ENCODE results near the gene C14orf93. TPM values are rescaled to one million over a fixed set of nuclear protein-coding genes. Genes with fewer than 3 reads are reported as not detected.

Gene C14orf93
- total RNA-seq, 1 experiment from 2014 or later = 9.9 TPM

- DNase-seq (ENCODE audit: low spot score) = peak; percentile 38
- ChIA-PET POLR2A (ENCODE audit: low non-redundant PET) (no interaction called here), CTCF (interaction anchor here (3.0 kb wide), 1 partner anchor 14 kb away, joined by 17 read pairs; no protein-coding TSS in a partner anchor)
- Histone ChIP-seq H3K36me3 (ENCODE audit: insufficient read depth, low read length, poor library complexity, severe bottlenecking) (no peaks in the 10 kb centered on the region), H3K27ac (ENCODE audit: low read depth, low read length, poor library complexity, severe bottlenecking) (peak overlapping the region; percentile 68), H3K4me3 (ENCODE audit: low read depth, low read length, poor library complexity, severe bottlenecking) (no peak overlapping the region), H3K9me3 (ENCODE audit: low read depth, low read length, poor library complexity, severe bottlenecking) (no peaks in the 10 kb centered on the region), H3K4me1 (ENCODE audit: insufficient read depth, low read length, poor library complexity, severe bottlenecking) (peaks cover 30% of the 10 kb centered on the region), H3K27me3 (replicated peaks; ENCODE audit: insufficient read depth, low read depth, low read length, poor library complexity) (no peaks in the 10 kb centered on the region)
- intact Hi-C loops (cut with micrococcal nuclease; ENCODE audit: unreplicated experiment) = no loop called here
- TF ChIP-seq EZH2 (IDR thresholded peaks at IDR 0.05; ENCODE audit: borderline replicate concordance, low read depth, low read length, poor library complexity, severe bottlenecking) (no peak), CTCF (conservative IDR thresholded peaks at IDR 0.05; ENCODE audit: low read depth, low read length) (no peak)
- BruUV-seq (replicated peaks) = no TSS peak
Observed at GRCh38 chr14:23008831-23009230, 1.1 kb downstream of the C14orf93 start.

- POLR2A ChIA-PET (ENCODE audit: low non-redundant PET) = interaction anchor here (0.6 to 1.8 kb wide), 3 partner anchors 19 to 382 kb away, joined by 3 to 22 read pairs (median 5); no protein-coding TSS in a partner anchor
- BruUV-seq (replicated peaks) = TSS peak; percentile 12
- peak overlapping the region; percentile 91 for H3K27ac ChIP-seq (ENCODE audit: low read depth, low read length, poor library complexity, severe bottlenecking)
- peaks cover 30% of the 10 kb centered on the region for H3K4me1 ChIP-seq (ENCODE audit: insufficient read depth, low read length, poor library complexity, severe bottlenecking)
- no peaks in the 10 kb centered on the region for H3K27me3 ChIP-seq (replicated peaks; ENCODE audit: insufficient read depth, low read depth, low read length, poor library complexity)
- TF ChIP-seq EZH2 (IDR thresholded peaks at IDR 0.05; ENCODE audit: borderline replicate concordance, low read depth, low read length, poor library complexity, severe bottlenecking) = no peak
- 0 out of 2 replicates have a peak, but pooled peaks have one; percentile 32 for TF ChIP-seq CTCF (conservative IDR thresholded peaks at IDR 0.05; ENCODE audit: low read depth, low read length)
- CTCF ChIA-PET = interaction anchor here (0.6 to 3.0 kb wide), 8 partner anchors 12 to 62 kb away, joined by 3 to 17 read pairs (median 6); no protein-coding TSS in a partner anchor
- intact Hi-C loops (cut with micrococcal nuclease; ENCODE audit: unreplicated experiment) = loop anchor here (1.0 kb wide), 1 partner anchor 28 kb away; the partner anchor contains the start of gene PSMB5
- no peaks in the 10 kb centered on the region for H3K36me3 ChIP-seq (ENCODE audit: insufficient read depth, low read length, poor library complexity, severe bottlenecking)
- H3K4me3 ChIP-seq (ENCODE audit: low read depth, low read length, poor library complexity, severe bottlenecking) = peak overlapping the region; percentile 55
- no peaks in the 10 kb centered on the region for H3K9me3 ChIP-seq (ENCODE audit: low read depth, low read length, poor library complexity, severe bottlenecking)
- peak; percentile 99 for DNase-seq (ENCODE audit: low spot score)
Observed at GRCh38 chr14:23006544-23007419, 3.2 kb downstream of the C14orf93 start.

GRCh38 chr14:23006188-23006534, 3.8 kb downstream of the C14orf93 start:
- no TSS peak for BruUV-seq (replicated peaks)

More at GRCh38 chr14:23006188-23006534, 3.8 kb downstream of the C14orf93 start:
- H3K4me1 ChIP-seq (ENCODE audit: insufficient read depth, low read length, poor library complexity, severe bottlenecking) = peaks cover 30% of the 10 kb centered on the region
- DNase-seq (ENCODE audit: low spot score) = no peak
- POLR2A ChIA-PET (ENCODE audit: low non-redundant PET) = interaction anchor here (0.6 to 1.8 kb wide), 2 partner anchors 19 to 382 kb away, joined by 3 to 22 read pairs; no protein-coding TSS in a partner anchor
- intact Hi-C loops (cut with micrococcal nuclease; ENCODE audit: unreplicated experiment) = no loop called here
- H3K27me3 ChIP-seq (replicated peaks; ENCODE audit: insufficient read depth, low read depth, low read length, poor library complexity) = no peaks in the 10 kb centered on the region
- H3K9me3 ChIP-seq (ENCODE audit: low read depth, low read length, poor library complexity, severe bottlenecking) = no peaks in the 10 kb centered on the region
- peak overlapping the region; percentile 55 for H3K4me3 ChIP-seq (ENCODE audit: low read depth, low read length, poor library complexity, severe bottlenecking)
- TF ChIP-seq EZH2 (IDR thresholded peaks at IDR 0.05; ENCODE audit: borderline replicate concordance, low read depth, low read length, poor library complexity, severe bottlenecking) = no peak
- no peak for TF ChIP-seq CTCF (conservative IDR thresholded peaks at IDR 0.05; ENCODE audit: low read depth, low read length)
- CTCF ChIA-PET = interaction anchor here (0.6 to 3.0 kb wide), 6 partner anchors 12 to 63 kb away, joined by 3 to 17 read pairs (median 6); no protein-coding TSS in a partner anchor
- no peaks in the 10 kb centered on the region for H3K36me3 ChIP-seq (ENCODE audit: insufficient read depth, low read length, poor library complexity, severe bottlenecking)
- H3K27ac ChIP-seq (ENCODE audit: low read depth, low read length, poor library complexity, severe bottlenecking) = peak overlapping the region; percentile 91
